22Rv1 (cell line): Measurements from ENCODE around the gene ORMDL3.

Experiments
- ZFX ChIP-seq: fragments of 450-650 bp; IDR thresholded peaks from 2 replicates; pipeline ENCODE4 v1.6.1; 2017; ENCODE audit warnings: antibody characterized with exemption, borderline replicate concordance
- TF ChIP-seq, protein P1 (sequence below): fragments of 450-650 bp; IDR thresholded peaks from 2 replicates; pipeline ENCODE4 v1.5.1; 2017; ENCODE audit warnings: mild to moderate bottlenecking

DNA sequence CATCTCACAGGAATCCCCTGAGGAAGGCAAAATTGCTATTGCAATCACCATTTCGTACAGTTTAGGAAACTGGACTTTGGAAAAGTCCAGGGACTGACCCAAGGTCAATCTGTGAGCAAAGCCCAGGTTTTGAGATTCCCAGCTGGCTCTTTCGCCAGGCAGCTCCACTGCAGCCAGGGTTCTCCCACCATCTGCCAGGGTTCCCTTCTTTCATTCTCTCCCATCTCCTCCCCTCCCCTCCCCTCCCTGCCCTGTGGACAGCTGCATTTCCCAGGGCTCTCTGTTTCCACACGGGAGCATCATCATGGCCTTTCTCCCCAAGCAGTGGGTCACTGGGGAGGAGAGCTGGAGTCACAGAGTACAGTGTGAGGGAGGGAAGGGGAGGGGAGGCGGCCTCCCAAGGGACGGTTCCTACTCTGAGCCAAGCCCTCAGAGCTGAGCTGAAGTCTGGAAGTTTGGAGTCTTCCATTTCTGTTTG is 23.5 kb upstream of the ORMDL3 start:
- TF ChIP-seq, protein P1, sequence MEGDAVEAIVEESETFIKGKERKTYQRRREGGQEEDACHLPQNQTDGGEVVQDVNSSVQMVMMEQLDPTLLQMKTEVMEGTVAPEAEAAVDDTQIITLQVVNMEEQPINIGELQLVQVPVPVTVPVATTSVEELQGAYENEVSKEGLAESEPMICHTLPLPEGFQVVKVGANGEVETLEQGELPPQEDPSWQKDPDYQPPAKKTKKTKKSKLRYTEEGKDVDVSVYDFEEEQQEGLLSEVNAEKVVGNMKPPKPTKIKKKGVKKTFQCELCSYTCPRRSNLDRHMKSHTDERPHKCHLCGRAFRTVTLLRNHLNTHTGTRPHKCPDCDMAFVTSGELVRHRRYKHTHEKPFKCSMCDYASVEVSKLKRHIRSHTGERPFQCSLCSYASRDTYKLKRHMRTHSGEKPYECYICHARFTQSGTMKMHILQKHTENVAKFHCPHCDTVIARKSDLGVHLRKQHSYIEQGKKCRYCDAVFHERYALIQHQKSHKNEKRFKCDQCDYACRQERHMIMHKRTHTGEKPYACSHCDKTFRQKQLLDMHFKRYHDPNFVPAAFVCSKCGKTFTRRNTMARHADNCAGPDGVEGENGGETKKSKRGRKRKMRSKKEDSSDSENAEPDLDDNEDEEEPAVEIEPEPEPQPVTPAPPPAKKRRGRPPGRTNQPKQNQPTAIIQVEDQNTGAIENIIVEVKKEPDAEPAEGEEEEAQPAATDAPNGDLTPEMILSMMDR, result no peak
- no peak for TF ChIP-seq ZFX
